Endothelial cell of umbilical vein (primary cell): ENCODE data around the gene DCHS2.

Experiments
- FOS ChIP-seq: IDR thresholded peaks from 2 replicates; pipeline ENCODE4 v1.6.1; 2011; ENCODE audit warnings: mild to moderate bottlenecking, low read length, moderate library complexity, borderline replicate concordance; ENCODE audit not compliant: insufficient read depth
- GATA2 ChIP-seq: IDR thresholded peaks from 2 replicates; pipeline ENCODE4 v1.7.0; 2011; ENCODE audit warnings: low read depth, mild to moderate bottlenecking, moderate library complexity, mixed read lengths, low read length; ENCODE audit not compliant: insufficient read length, insufficient read depth
- POLR2A ChIP-seq: IDR thresholded peaks from 2 replicates; pipeline ENCODE4 v1.6.1; 2012; ENCODE audit warnings: low read depth, mild to moderate bottlenecking, control low read depth, low read length
- POLR2AphosphoS5 ChIP-seq: IDR thresholded peaks from 2 replicates; pipeline ENCODE4 v1.6.1; 2012; ENCODE audit warnings: low read depth, mild to moderate bottlenecking, control low read depth, low read length, moderate library complexity; ENCODE audit not compliant: insufficient read depth
- TF ChIP-seq, protein P1 (sequence below), 2 donors: IDR thresholded peaks; 1 replicate in 1 of 2; 2 replicates in 1 of 2; pipeline ENCODE4 v1.5.1; 2011; ENCODE audit warnings: low read length in 2 of 2, mild to moderate bottlenecking in 2 of 2, moderate library complexity in 2 of 2, control low read depth in 1 of 2, inconsistent platforms in 1 of 2, low read depth in 1 of 2; ENCODE audit not compliant: insufficient read depth in 1 of 2; ENCODE audit errors: extremely low read depth in 1 of 2

DNA sequence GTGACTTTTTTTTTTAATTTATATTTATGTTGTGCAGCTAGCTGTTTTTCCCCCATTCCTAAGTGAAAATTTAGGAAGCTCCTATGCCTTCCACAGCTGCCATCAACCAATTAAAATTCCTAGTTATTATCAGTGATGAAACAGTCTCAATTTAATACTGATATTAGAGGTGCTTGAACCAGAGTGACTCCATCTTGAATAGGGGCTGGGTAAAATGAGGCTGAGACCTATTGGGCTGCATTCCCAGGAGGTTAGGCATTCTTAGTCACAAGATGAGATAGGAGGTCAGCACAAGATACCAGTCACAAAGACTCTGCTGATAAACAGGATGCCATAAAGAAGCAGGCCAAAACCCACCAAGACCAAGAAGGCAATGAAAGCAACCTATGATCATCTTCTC lies 136.7 kb downstream of the DCHS2 start:
- TF ChIP-seq, protein P1, sequence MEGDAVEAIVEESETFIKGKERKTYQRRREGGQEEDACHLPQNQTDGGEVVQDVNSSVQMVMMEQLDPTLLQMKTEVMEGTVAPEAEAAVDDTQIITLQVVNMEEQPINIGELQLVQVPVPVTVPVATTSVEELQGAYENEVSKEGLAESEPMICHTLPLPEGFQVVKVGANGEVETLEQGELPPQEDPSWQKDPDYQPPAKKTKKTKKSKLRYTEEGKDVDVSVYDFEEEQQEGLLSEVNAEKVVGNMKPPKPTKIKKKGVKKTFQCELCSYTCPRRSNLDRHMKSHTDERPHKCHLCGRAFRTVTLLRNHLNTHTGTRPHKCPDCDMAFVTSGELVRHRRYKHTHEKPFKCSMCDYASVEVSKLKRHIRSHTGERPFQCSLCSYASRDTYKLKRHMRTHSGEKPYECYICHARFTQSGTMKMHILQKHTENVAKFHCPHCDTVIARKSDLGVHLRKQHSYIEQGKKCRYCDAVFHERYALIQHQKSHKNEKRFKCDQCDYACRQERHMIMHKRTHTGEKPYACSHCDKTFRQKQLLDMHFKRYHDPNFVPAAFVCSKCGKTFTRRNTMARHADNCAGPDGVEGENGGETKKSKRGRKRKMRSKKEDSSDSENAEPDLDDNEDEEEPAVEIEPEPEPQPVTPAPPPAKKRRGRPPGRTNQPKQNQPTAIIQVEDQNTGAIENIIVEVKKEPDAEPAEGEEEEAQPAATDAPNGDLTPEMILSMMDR (IDR thresholded peaks at IDR 0.05; ENCODE audit: extremely low read depth in 1 of 2, insufficient read depth in 1 of 2, low read depth in 1 of 2, low read length in 2 of 2) = no peak
- no peak for TF ChIP-seq POLR2A
- TF ChIP-seq POLR2AphosphoS5 = no peak
- no peak for TF ChIP-seq GATA2
- TF ChIP-seq FOS = no peak
